GF-D8 (cell line): ENCODE results near the gene ZNF213.
A peak's percentile ranks its signal among the peaks of the same experiment; 100 is the strongest.

Experiments
- DNase-seq: peaks from one replicate; lab custom pipeline; 2025; lab: John Stamatoyannopoulos, UW

ZNF213 gene, protein sequence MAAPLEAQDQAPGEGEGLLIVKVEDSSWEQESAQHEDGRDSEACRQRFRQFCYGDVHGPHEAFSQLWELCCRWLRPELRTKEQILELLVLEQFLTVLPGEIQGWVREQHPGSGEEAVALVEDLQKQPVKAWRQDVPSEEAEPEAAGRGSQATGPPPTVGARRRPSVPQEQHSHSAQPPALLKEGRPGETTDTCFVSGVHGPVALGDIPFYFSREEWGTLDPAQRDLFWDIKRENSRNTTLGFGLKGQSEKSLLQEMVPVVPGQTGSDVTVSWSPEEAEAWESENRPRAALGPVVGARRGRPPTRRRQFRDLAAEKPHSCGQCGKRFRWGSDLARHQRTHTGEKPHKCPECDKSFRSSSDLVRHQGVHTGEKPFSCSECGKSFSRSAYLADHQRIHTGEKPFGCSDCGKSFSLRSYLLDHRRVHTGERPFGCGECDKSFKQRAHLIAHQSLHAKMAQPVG

GRCh38 chr16:3134338-3135125 is at the start of gene ZNF213:
ZNF213 (plus strand) TSS chr16:3135029; CDS start chr16:3137281, 2,252 bp downstream.
- DNase-seq = peak; percentile 96

DNA sequence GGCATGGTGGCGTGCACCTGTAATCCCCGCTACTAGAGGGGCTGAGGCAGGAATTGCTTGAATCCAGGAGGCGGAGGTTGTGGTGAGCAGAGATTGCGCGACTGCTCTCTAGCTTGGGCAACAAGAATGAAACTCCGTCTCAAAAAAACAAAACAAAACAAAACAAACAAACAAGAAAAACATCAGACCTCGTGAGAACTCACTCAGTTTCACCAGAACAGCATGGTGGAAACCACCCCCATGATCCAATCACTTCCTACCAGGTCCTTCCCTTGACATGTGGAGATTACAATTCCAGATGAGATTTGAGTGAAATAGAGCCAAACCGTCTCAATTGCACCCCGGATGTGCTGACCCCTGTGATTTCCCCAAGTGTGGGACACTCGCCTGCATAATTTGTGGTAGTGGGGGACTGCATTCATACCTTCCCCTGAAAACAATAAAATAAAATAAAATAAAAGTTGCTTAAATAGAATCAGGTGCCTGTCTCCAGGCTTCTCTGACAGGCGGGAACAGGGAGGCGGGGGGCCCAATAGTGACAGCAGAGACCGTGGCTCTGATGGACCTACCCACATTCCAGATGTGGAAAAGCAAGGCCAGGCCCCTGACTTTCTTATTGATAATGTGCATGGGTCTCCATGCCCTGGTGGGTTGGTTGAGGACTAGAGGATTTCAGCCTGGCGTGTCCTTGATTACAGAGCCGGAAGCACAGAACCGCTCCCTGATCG is 48.8 kb upstream of the ZNF213 start:
- no peak for DNase-seq

DNA sequence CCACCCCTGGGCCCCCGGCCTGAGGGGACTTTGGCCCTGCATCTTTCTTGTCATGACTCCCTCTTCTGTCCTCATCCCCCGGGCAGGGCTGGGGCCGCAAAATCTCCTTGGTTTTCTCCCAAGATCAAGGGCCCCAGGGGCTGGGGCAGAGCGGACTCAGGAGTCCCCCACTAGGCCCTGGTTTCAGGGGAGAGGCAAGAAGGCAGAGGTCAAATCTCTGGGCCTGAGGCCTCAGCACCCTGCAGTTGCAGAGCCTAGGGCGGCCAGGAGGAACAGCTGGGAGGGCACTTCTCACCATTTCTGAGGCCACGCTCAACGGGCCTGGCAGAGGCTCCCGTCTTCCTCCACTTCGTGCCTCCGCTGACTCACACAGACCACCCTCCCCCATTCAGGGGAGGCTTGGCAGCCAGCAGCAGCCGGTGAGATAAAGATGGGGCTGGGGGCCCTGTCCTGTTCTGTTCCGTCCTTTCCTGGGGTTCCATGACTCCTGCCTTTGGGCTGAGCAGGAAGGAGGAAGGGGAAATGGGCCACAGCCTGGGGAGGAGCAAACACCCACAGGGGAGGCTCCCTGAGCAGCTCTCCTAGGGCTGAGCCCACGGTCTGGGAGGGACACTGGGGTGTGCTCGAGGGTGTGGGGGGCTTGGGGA is 48.1 kb upstream of the ZNF213 start:
- no peak for DNase-seq

- DNase-seq = no peak
Observed at GRCh38 chr16:3087243-3088235, 47.3 kb upstream of the ZNF213 start.

DNA sequence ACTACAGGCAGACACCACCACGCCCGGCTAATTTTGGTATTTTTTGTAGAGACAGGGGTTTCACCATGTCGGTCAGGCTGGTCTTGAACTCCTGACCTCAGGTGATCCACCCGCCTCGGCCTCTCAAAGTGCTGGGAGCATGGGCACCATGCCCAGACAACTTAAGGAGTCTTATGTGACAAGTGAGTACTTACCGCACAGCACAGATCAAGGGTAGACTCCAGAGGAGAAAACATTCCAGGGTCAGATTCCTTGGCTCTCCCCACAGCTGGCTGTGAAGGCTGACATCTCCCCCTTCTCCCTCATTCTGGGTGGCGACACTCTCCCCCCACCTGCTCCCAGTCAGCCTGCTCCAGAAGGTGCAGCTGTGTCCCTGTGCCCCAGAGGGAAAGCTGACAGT is 46.4 kb upstream of the ZNF213 start:
- DNase-seq = no peak

- DNase-seq = no peak
Observed at GRCh38 chr16:3088925-3089716, 45.7 kb upstream of the ZNF213 start.

- no peak for DNase-seq
Observed at GRCh38 chr16:3089717-3090592, 44.9 kb upstream of the ZNF213 start.

GRCh38 chr16:3091551-3091950 is 43.3 kb upstream of the ZNF213 start:
- no peak for DNase-seq

GRCh38 chr16:3092501-3092941 is 42.3 kb upstream of the ZNF213 start:
- DNase-seq = no peak

- peak; percentile 28 for DNase-seq
Observed at GRCh38 chr16:3094289-3095027, 40.4 kb upstream of the ZNF213 start.

DNA sequence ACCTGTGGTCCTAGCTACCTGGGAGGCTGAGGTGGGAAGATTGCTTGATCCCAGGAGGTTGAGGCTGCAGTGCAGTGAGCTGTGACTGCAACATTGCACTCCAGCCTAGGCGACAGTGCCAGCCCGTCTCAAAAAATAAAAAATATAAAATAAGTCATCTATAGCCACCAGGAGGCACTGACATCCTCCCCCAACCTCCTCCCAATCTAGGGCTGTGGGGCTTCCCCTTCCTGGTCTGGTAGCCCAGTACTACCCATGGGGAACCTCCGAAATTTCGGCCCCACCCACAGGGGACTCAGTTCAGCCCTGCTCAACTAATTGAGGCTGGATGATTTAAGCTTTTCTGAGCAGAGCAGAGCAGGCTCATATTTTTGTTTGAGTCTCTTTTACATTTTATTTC is 39.0 kb upstream of the ZNF213 start:
- DNase-seq = peak; percentile 40

DNA sequence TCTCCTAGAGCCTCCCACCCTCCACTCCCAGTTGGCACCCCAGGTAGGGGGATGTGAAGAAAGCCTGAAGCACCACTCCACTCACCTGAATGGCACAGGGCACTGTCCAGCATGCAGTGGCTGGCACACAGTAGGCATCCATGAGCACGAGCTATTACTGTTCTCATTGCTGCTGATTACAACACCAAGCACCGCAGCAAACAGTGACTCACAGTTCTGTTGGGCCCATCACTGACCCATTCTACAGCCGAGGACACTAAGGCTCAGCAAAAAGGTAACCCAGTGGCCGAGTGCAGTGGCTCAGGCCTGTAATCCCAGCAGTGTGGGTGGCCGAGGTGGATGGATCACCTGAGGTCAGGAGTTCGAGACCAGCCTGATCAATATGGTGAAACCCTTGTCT is 38.5 kb upstream of the ZNF213 start:
- DNase-seq = no peak

- DNase-seq = no peak
Observed at GRCh38 chr16:3097266-3097665, 37.6 kb upstream of the ZNF213 start.

DNA sequence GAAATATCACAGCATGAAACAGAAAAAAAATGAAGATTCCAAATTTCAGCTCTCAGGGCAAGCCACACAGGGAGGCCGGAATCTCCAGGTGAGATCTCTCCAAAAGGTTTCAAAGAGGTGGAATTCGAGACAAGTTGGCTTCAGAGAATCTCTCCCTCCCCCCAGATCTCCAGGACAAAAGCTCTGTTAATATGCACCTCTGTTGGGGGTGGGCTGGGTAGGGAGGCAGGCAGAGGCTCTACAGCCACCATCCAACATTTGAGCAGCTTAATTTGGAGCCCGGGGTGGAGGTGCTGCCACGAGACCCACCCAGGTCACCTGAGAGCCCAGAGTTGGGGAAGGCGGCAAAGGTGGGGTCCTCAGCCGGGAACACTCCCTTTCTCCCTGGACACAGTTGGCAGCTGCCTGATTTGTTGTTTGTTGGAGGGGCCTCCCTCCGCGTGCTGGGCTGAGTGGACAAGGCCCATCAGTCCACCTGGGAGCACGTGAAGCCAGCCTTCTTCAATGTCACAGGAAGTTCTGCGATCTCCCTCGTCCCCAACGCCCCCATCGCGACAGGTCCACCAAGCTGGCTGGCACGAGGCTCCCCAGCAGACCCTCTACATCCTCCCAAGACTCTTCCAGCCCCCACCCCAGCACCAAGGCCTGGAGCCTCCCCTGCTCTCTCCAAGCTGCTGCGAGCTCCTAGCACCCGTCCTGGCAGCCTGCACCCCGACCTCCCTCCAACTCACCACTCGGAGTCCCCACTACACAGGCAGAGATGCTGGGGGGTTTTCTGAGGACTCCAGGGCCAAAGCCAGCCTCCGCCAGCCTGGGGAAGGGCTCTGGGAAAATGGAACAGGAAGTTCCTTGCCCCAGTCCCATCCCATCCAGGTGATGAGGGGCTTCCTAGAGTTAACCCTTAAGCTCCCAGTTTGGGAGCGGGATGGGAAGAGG is 36.1 kb upstream of the ZNF213 start, which contains the start of gene ZSCAN10:
TSS of gene ZSCAN10 (minus strand) at position 836 of the 936 bp plus-strand sequence. CDS start 6,357 bp downstream, outside the sequence.
- DNase-seq = no peak

DNA sequence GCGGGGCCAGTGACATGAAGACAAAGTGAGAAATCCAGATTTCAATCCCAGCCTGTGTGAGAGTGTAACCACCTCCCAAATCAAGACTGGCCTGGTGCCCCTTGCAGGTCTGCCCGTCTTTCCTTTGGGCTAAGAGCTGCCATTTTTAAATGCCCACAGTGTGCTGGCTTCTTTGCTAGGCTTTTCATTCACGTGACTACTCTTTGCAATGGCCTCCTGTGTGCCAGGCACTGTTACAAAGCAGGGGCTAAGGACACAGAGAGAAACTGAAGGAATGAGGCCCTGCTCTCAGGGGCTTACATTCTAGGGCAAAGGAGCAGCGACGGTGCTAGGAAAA is 35.5 kb upstream of the ZNF213 start:
- no peak for DNase-seq

DNA sequence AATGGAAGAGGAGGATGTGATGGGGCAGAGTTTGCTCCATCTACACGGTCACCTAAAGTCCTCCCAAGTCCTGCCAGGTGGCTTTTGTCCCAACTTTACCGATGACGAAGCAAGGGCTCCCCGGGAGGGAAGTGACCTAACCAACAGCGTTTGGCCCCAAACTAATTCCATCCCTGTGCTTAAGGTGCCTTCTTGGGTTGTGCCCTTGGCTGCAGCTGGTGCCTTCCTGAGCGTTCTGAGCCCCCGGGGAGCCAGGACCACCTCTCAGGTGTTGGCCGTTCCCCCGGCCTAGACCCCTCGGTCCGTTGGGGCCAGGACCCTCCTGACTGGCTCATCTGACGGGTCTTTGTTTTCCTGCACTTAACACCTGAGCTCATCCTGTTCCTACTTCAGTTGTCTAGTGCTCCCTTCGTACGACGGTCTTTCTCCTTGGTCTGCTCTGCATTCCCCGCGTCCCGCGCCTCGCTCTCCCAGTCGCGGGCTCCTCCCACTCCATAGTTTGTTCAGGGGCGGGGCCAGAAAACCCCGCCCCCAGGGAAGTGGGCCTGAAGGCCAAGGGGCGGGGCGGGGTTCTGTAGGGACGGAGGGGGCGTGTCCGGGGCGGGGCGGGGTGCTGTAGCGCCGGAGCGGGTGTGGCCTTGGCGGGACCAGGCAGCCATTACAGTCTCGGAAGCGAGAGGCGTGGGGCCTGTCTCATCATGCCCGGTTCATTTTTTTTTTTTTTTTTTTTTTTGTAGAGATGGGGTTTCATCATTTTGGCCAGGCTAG is 34.9 kb upstream of the ZNF213 start:
- DNase-seq = no peak
